DMS 273 (cell line): Measurements from ENCODE around the gene KLHL21.
"Not testable (repeated sequence)": the region's sequence is repeated elsewhere in the genome, so short reads cannot be mapped to it uniquely, and the experiment has no call there.

ENCODE experiments used
- DNase-seq: peaks from one replicate; lab custom pipeline; 2025; ENCODE audit not compliant: unreplicated experiment; lab: John Stamatoyannopoulos, UW

The KLHL21 gene, protein sequence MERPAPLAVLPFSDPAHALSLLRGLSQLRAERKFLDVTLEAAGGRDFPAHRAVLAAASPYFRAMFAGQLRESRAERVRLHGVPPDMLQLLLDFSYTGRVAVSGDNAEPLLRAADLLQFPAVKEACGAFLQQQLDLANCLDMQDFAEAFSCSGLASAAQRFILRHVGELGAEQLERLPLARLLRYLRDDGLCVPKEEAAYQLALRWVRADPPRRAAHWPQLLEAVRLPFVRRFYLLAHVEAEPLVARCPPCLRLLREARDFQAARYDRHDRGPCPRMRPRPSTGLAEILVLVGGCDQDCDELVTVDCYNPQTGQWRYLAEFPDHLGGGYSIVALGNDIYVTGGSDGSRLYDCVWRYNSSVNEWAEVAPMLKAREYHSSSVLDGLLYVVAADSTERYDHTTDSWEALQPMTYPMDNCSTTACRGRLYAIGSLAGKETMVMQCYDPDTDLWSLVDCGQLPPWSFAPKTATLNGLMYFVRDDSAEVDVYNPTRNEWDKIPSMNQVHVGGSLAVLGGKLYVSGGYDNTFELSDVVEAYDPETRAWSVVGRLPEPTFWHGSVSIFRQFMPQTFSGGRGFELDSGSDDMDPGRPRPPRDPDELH

GRCh38 chr1:6602669-6603237, at the start of gene KLHL21:
KLHL21 (minus strand) TSS chr1:6602869; CDS start chr1:6602817, 52 bp downstream.
- peak; percentile 90 for DNase-seq

- no peak for DNase-seq
Measured at GRCh38 chr1:6651909-6652308, 49.2 kb upstream of the KLHL21 start.

DNA sequence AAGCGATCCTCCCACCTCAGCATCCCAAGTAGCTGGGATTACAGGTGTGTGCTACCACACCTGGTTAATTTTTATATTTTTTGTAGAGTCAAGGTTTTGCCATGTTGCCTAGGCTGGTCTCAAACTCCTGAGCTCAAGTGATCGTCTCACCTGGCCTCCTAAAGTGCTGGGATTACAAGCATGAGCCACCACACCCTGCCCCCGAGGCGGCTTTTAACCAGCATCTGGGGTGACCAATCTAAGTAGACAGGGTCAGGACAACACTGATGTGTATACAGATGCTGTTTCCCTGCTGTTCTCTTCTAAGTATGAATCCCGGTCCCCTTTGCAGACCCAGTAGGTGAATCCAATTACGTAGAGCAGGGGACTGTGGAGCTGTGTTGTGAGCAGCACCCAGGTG, 45.9 kb upstream of the KLHL21 start:
- DNase-seq: no peak

GRCh38 chr1:6646499-6647148, 44.0 kb upstream of the KLHL21 start:
- peak; percentile 69 for DNase-seq

- no peak for DNase-seq
Measured at GRCh38 chr1:6645018-6645417, 42.3 kb upstream of the KLHL21 start.

DNA sequence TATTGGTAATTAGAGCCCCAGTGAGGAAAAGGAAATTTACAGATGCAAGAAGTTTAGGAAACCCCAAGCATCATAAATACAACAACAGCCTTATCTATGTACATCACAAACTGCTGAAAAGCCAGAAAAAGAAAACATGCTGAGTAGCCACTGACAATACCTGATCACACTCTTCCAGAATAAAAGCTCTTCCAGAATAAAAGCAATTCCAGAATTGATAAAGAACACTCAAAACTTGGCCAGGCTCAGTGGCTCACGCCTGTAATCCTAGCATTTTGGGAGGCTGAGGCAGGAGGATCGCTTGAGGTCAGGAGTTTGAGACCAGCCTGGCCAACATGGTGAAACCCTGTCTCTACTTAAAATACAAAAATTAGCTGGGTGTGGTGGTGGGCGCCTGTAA, 38.2 kb upstream of the KLHL21 start:
- DNase-seq: not testable (repeated sequence)

DNA sequence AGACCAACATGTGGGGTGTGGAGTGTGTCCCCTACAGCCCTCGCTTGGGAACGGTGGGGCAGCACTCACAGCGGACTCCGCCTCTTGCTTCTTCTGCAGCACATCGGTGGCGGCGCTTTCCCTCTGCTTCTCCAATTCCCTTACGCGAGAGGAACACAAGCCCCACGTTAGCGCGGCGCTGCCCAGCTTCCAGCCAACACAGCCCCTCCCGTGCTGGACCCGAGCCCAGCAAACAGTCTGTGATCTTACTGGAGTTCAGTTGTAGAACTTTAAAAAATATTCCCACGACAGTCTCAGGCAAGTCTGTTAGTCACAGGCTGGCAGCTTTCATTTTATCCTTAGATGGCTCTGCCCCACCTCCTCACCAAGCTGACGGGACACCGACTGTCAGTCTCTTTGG, 35.6 kb upstream of the KLHL21 start:
- DNase-seq: peak; percentile 36

- DNase-seq: no peak
Measured at GRCh38 chr1:6637770-6638169, 35.1 kb upstream of the KLHL21 start.

- not testable (repeated sequence) for DNase-seq
Measured at GRCh38 chr1:6636778-6637177, 34.1 kb upstream of the KLHL21 start.

DNA sequence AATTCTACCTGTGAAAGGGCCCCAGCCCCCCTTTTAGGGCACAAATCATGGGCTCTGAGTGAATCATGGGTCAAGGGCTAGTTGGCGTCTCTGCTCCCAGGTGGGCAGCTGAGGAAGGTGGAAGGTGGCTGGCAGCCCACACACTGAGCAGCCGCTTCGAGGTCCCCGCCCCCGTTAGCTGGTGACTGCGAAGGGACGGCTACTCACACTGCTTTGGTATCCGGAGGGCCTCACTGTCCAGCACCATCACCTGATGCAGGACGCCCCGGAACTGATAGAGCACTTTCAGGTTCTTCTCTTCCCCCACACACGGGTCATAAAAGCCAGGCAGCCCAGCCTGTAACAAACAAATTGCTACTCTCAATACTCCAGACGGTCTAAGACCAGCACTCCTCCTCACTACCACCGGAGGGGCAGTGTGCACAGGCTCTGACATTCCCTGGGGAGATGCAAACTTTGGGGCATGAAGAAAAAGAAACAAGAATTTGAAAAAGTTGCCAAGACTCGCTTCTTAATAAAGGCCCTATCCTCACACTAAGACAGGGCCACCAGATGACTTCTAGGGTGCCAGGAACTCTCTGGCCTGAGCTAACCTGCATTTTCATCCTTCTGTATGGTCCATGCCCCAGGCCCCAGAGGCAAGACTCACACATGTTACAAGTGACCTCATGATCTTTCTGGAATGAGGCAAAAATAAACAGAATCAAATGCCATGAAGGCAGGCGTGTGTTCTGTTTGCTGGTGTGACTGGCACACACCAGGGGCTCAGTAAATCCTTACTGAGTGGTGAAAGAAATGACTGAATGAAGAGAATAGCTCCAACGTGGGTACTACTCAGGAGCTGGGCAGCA, 33.5 kb upstream of the KLHL21 start:
- no peak for DNase-seq

GRCh38 chr1:6635161-6635909, 32.7 kb upstream of the KLHL21 start:
- no peak for DNase-seq

GRCh38 chr1:6634371-6635052, 31.8 kb upstream of the KLHL21 start:
- DNase-seq: peak; percentile 76

GRCh38 chr1:6632588-6633514, 30.2 kb upstream of the KLHL21 start:
- DNase-seq: no peak

- no peak for DNase-seq
Measured at GRCh38 chr1:6631058-6631457, 28.4 kb upstream of the KLHL21 start.

GRCh38 chr1:6630027-6630426, 27.4 kb upstream of the KLHL21 start:
- DNase-seq: no peak

DNA sequence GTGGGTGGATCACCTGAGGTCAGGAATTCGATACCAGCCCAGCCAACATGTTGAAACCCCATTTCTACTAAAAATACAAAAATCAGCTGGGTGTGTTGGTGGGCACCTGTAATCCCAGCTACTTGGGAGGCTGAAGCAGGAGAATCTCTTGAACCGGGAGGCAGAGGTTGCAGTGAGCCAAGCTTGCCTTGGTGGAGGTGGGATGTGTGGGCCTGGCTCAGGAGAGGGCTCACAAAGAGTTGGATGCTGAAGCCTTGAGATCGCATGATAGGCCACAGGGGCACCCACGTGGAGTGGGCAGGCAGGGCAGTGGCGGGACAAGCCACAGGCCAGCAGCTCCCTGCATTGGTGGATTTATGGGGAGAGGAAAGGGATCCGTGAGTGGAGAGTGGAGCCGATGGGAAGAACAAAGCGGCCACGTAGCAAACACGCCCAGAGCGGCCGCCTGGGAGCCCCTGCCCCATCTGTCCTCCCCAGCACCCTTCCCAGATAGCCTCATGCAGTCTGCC, 26.4 kb upstream of the KLHL21 start:
- no peak for DNase-seq

- DNase-seq: no peak
Measured at GRCh38 chr1:6627841-6628545, 25.3 kb upstream of the KLHL21 start.

DNA sequence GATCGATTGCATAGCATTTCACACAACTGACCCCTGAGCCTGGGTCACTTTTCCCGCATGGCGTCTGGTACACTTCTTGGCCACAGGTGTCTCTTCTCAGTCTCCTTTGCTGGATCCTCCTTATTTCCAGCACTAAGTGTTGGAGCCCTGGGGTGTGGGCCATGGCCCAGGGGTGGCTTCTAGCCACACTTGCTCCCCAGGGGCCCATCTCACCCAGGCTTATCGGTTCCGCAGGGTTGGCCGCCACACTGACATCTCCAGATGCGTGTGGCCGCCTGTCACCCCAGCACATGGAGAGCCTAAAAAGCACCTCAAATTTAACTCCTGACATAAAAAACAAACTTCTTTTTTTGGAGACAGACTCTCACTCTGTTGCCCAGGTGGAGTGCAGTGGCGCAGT, 24.4 kb upstream of the KLHL21 start:
- DNase-seq: no peak
